Activated CD8-positive, alpha-beta memory T cell treated with anti-CD3 and anti-CD28 coated beads, Interleukin-2, amount 50 U/mL, for 48 hours (primary cell): ENCODE results near the gene COBL.

Experiments used
- DNase-seq: peaks from one replicate; pipeline ENCODE4 v3.0.0-alpha.2; 2020

COBL gene

GRCh38 chr7:51270965-51271364 lies 45.6 kb downstream of the COBL start:
- no peak for DNase-seq

GRCh38 chr7:51269911-51270310 lies 46.7 kb downstream of the COBL start:
- DNase-seq = no peak

- DNase-seq = no peak
These were observed 47.3 kb downstream of the COBL start for GRCh38 chr7:51269321-51269720.

DNA sequence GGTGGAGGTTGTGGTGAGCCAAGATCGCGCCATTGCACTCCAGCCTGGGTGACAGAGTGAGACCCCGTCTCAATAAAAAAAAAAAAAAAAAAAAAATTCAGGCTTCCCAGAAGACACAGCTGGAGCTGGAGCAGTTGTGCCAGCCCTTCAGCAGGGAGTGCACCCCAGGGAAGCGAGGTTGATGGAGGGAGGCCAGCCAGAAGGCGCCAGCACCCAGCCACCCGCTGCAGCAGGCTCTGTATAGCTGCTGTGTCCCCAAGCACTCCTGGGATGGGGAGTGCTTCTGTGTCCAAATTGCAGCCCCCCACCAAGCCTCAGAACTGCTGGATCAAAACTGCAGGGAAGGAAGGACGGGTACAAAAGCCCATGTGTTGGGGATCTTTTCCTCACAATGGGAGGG lies 47.8 kb downstream of the COBL start:
- DNase-seq = no peak

GRCh38 chr7:51267169-51267568 lies 49.4 kb downstream of the COBL start:
- DNase-seq = no peak

DNA sequence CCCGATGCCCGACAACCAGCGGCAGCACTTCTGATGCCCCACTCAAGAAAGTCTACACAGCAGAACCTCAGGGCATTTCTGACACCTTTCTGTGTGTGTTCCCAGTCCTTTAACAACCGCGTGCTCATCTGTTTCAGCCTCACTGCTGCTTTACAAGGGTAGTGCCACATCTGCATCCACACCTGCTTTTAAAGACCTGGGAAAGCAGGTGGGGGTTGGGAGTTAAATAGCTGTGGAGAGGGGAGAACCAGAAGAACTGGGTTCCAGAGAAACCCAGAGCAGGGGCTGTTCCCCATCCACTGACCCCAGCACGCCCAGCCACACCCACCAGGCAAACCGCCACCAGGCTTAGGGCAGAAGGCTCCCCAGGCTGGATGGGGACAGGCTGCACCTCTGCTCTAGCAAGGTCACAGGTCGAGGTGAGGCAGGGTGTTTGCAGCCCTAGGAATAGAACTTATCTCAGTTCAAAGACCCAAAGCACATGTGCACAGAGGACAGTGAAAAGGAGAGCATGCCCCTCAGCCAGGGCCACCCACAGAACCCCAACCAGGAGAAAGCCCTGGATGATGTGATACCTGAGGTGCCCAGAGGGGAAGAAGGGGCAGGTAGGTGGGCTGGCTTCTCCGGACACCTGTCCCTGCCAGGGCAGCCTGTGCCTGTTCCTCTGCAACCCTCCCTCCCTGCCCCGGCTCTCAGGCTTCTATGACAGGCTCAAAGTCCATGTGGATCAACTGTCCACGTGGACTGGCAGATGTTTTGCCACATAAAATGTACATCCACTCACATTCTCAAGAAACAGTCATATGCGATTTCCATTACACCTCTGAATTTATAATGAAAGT lies 51.3 kb downstream of the COBL start:
- no peak for DNase-seq

DNA sequence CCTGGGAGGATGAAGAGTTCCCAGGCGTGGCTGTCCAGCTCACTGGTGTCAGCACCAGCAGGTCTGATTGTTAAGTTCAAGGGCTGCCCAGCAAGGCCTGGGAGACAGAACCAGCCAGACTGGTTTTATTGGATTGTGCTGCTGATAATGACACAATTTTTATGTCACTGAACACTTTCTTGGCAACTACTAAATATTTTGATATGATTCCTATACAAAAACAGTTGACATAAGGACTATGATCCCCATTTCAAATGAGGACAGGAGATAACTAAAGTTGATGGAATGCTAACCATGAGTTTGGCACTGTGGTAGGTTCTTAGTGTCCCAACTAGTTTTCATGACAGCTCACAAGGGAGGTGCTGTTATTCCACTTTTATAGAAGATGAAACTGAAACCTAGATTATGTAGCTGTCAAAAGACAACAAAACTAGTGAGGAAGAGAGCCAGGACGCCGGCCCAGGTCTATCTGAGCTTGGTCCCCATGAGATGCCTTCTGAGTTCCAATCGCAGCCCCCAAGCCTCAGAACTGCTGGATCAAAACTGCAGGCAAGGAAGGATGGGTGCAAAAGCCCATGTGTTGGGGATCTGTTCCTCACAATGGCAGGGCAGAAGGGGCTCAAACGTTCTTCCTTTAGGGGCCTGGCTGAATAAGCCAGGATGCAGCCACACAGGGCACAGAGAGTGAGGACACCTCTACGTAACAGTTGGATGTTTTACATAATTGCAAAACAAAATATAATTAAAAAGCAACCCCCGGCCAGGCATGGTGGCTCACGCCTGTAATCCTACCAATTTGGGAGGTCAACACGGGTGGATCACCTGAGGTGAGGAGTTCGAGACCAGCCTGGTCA lies 52.8 kb downstream of the COBL start:
- DNase-seq = no peak

DNA sequence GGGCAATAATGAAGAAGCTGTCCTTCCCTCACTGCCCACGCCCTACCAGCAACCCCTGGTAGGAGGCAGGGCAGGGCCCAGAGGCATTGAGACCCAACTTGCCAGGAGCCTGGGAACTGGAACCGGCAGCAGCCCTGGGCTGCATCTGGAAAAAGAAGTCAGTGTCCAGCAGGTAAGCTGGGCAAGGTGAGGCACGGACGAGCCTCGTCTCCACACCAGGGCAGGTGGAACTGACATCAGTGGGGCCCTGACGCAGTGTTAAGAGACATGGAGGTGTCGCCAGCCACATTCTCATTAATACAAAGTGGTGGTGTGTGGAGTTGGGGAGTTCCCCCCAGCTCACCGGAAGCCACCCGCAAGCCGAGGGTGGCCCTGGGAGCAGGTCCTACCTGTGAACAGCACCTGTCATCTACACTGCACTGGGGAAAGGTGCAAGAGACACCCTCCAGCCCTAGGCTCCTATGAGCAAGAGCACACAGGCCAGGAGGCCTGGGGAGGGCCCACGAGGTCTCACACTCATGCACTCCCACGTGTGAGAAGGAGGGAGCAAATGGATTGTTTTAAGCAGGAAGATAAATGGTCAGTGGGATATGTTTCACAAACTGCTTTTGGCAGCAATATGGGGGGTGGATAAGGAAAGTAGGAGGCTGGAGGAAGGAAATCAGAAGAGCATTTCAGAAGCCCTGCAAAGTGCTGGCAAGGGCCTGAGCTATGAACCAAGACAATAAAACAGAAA lies 53.6 kb downstream of the COBL start:
- DNase-seq = no peak

GRCh38 chr7:51261950-51262795 lies 54.4 kb downstream of the COBL start:
- no peak for DNase-seq

DNA sequence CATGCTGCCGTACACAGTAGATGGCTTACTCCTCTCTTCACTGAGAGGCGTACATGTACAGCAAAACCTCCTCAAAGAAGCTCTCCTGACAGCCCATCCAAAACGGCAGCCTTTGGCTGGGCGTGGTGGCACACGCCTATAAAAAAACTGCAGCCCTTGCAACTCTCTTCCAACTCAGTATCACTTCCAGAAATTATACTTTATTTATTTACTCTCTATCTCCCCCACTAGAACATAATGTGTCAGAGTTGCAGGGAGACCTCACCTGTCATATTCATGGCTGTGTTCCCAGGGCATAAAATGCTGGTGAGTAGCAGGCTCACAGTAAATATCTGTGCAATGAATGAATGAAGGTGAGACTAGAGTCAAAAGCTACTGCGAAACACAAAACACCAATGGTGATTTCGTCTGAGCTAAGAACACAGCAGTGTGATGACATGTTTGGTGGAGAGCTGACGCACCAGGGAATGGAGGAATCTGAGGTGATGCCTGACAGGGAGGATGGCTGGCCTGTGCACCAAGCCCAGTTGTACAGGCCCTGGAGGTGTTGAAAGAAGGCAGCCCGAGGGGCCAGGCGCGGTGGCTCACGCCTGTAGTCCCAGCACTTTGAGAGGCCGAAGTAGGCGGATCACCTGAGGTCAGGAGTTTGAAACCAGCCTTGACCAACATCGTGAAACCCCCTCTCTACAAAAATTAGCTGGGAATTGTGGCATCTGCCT lies 55.3 kb downstream of the COBL start:
- DNase-seq = no peak

- no peak for DNase-seq
These were observed 56.1 kb downstream of the COBL start for GRCh38 chr7:51260516-51260915.

- DNase-seq = no peak
These were observed 56.8 kb downstream of the COBL start for GRCh38 chr7:51259766-51260165.

GRCh38 chr7:51256916-51257315 lies 59.7 kb downstream of the COBL start:
- DNase-seq = no peak

DNA sequence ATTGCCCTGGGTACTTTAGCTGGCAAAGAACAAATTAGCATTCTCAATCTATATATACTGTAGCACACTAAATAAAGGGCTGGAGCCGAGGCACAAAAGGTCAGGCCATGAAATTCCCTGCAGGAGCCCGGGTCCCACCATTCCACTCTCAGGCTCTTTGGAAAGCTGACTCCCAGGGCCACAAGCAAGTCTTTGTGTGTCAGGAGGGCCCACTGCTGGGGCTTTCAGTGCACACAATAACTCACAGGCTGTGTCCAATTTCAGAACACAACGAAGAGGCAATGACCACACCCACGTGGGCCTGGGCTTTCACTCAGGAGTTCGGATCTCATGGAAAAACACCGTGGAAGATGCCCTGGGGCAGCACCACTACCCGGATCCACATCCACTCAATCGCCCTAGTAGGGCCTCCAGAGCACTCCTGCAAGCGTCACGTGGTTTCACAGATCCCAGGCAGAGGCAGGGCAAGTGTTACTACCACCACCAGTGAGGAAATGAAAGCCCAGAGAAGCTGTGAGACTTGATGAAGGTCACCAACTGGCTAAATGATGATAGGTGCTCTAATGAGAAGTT lies 60.3 kb downstream of the COBL start:
- no peak for DNase-seq

- DNase-seq = no peak
These were observed 60.9 kb downstream of the COBL start for GRCh38 chr7:51255536-51256208.

DNA sequence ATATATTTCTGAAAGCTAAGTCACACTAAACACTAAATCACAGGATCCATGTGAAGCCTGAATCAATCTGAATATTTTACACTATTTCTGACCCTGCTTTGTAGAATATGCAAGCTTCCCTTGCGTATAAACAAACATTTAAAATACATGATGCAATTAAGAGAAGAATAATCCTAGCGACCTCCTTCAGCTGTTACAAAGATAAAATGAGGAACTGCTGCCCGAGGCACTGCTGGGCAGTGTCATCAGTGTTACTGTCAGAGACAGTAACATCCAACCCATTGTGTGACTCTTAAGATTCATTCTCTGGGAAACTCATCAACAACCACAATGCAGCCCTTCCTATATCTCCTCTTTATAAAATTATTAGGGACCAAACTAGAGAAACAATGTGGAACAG lies 61.6 kb downstream of the COBL start:
- no peak for DNase-seq

- DNase-seq = no peak
These were observed 63.5 kb downstream of the COBL start for GRCh38 chr7:51253157-51253556.

GRCh38 chr7:51251290-51251689 lies 65.3 kb downstream of the COBL start:
- DNase-seq = no peak

- DNase-seq = no peak
These were observed 66.1 kb downstream of the COBL start for GRCh38 chr7:51250512-51250911.

- DNase-seq = no peak
These were observed 66.6 kb downstream of the COBL start for GRCh38 chr7:51249991-51250390.
